Activated naive CD4-positive, alpha-beta T cell treated with anti-CD3 and anti-CD28 coated beads, Interleukin-2, amount 50 U/mL, for 72 hours (primary cell): ENCODE measurements around the gene ANK3. TPM values are rescaled to one million over a fixed set of nuclear protein-coding genes. Genes with fewer than 3 reads are reported as not detected.

ENCODE experiments used
- ATAC-seq, 2 donors: fragments of 150-1000 bp; cut with Tn5 transposase; 2 replicates each; pipeline ENCODE4 v1.10.0; 2021; ENCODE audit warnings: mild to moderate bottlenecking in 2 of 2, moderate library complexity in 2 of 2
- DNase-seq, 2 donors: peaks; one replicate each; pipeline ENCODE4 v3.0.0; 2021 to 2022; ENCODE audit warnings: low spot score in 2 of 2
- H3K27ac Mint-ChIP-seq, 2 donors: one replicate each; pipeline ENCODE4 v1.8.0; 2022; ENCODE audit warnings: mild to moderate bottlenecking in 2 of 2, mixed read lengths in 2 of 2
- H3K36me3 Mint-ChIP-seq, 2 donors: one replicate each; pipeline ENCODE4 v1.8.0; 2022; ENCODE audit warnings: mixed read lengths in 2 of 2
- H3K9me3 Mint-ChIP-seq, 2 donors: one replicate each; pipeline ENCODE4 v1.8.0; 2022; ENCODE audit warnings: mixed read lengths in 2 of 2
- total RNA-seq, 2 donors: library from RNA; stranded (reverse); gene quantifications; one replicate each; pipeline ENCODE4 v1.2.3, GENCODE V29; 2022

ANK3 gene
- total RNA-seq, 2 donors from 2014 or later = 50.5 to 53.7 TPM

DNA sequence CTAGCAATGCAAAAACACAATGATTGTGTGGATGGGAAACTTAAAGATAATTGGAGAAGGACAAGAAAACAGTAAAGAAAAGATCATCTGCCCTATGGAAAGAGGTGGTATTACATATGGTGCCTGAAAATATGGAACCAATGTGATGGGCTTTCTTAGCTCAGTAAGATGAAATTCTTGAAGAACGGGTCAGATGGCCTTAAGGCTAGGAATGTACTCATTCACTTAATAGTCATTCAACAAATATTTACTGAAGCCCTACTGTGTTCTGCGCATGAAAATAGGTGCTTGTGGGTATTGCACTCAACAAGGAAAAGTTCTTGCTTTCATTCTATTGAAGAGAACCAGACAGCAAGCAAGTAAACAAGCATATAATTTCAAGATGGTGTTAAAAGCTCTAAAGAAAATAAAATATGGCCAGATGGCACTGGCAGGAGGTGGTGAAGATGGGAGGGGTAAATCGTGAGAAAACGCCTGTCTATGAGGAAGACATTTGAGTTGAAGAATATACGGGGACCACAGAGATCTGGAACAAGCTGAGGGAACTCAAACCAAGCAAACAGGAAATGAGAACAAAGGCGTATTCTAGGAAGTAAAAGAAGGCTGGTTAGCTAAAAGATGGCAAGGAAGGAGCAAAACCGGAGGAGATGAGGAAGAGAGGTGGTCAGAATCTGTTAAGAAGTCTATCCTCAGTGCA, 179.7 kb downstream of the ANK3 start:
- DNase-seq (no peak), ATAC-seq (no peak)
- peaks cover 28 to 32% of the 10 kb centered on the region in 2 donors for H3K36me3 Mint-ChIP-seq
- peak overlapping the region; percentile 12 to 72 for H3K27ac Mint-ChIP-seq
- peaks cover 6 to 11% of the 10 kb centered on the region in 2 donors for H3K9me3 Mint-ChIP-seq

DNA sequence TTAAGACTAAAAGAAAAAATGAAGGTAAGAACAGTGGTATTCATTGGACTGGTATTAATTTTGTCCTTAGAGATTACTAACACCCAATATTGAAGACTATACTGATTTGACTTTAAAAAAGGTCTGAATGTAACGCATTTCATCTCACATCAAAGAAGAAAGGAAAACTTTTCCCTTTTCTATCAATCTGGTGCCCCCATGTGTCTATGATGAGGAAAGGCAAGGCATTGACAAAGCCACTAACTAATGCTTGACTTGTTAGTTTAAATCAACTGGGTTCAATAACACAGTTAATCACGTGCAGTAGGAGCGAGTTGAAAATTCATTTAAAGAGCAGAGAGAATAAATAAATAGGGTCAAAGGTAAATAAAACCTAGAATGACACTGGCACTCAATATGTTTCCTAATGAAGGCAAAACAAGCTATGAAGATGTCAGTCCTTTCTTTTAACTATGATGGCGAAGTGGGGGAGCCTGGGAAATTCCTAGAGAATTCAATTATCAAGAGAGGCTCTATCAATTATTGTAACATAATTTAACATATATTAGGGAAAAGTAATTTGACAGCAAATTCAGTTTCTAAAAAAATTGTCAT, 180.9 kb downstream of the ANK3 start:
- Mint-ChIP-seq H3K9me3 (peaks cover 6 to 8% of the 10 kb centered on the region in 2 donors), H3K27ac (no peak overlapping the region), H3K36me3 (peaks cover 23 to 32% of the 10 kb centered on the region in 2 donors)
- DNase-seq (no peak), ATAC-seq (no peak)

DNA sequence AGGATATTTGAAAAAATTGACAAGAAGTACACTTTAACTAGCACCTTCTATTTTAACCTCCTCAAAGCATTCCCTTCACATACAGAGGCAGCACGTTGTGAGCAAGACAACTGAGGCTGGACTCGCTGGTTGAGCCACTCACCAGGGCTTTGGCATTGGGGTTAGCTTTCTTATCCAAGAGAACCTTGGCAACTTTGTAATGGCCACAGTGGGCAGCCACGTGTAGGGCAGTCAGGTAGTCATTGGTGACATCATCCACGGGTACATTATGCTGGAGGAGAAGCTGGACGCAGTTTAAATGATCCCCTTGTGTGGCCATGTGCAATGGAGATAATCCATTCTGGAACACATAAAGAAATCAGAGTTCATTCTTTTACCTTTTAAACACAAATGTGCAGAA, 181.8 kb downstream of the ANK3 start:
- DNase-seq (no peak), ATAC-seq (no peak)
- Mint-ChIP-seq H3K27ac (no peak overlapping the region), H3K9me3 (peaks cover 6 to 8% of the 10 kb centered on the region in 2 donors), H3K36me3 (peaks cover 20 to 27% of the 10 kb centered on the region in 2 donors)

DNA sequence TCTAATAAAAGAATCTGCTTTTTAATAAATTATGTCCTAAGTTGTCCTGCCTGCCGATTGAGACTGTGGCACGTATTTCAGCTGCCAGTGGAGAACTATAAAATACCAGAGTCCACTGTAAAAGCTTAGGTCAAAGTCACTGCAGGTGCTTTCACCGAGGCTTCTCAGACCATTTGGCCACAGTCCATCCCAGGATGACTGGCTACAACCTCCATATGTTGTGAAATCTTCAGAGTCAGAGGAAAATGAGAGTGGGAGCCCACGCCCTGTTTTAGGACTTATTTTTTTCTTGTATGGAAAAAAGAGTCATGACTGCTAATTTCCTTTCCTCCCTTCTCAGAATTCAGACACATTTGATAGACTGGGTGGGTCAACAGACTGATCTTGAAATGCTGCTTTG, 182.9 kb downstream of the ANK3 start:
- no peaks in the 10 kb centered on the region for H3K9me3 Mint-ChIP-seq
- peak overlapping the region in 1 of 2 donors; percentile 57 for H3K27ac Mint-ChIP-seq
- DNase-seq (no peak), ATAC-seq (no peak)
- peaks cover 8 to 16% of the 10 kb centered on the region in 2 donors for H3K36me3 Mint-ChIP-seq

DNA sequence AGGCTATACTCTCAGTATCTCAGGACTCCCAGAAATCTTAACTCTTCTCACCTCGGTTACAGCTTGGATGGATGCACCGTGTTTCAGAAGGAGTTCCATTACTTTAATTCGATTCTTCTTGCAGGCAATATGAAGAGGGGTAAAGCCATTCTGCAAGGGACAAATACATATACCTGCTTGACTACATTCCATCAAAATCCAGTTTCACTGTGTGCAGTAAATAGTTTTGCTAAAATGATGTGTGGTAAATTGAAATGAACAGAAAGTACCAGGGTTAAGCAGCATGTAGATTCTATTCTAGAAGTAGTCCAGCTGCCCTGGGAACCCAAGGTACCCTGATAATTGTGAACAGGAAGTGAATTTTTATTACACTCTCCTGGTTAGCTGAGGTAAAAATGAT, 183.9 kb downstream of the ANK3 start:
- ATAC-seq = no peak
- Mint-ChIP-seq H3K27ac (no peak overlapping the region), H3K9me3 (no peaks in the 10 kb centered on the region), H3K36me3 (peaks cover under 1 to 6% of the 10 kb centered on the region in 2 donors)
- DNase-seq = no peak

DNA sequence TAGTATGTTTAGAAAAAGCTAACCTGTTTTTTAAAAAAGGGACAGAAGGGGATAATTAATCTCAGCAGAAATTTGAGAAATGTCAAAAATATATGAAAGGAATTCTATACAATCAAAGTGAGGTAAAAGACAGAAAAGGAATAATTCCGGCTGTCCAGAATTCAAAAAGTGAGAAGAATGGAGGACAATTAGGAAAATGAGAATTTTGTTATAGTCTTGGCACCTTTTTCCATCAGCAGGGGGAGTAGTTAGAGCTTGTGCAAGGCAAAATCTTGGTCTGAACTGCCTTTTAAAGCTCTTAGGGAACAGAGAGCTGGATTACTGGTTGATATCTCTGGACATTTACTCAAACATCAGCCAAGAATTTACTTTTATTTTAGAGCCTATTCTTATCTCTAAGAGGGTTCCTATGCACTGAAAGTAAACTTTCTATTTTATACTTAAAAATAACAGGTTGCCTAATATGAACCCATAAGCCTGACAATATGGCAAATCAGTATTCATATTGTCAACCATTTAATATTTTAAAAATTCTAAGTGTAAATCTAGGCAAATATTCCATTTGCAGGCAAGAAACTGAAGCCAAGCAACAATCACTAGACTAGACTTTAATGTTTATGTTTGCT, 185.6 kb downstream of the ANK3 start:
- Mint-ChIP-seq H3K27ac (no peak overlapping the region), H3K9me3 (no peaks in the 10 kb centered on the region), H3K36me3 (peaks cover 0 to 1% of the 10 kb centered on the region in 2 donors)
- DNase-seq = no peak
- ATAC-seq = no peak

DNA sequence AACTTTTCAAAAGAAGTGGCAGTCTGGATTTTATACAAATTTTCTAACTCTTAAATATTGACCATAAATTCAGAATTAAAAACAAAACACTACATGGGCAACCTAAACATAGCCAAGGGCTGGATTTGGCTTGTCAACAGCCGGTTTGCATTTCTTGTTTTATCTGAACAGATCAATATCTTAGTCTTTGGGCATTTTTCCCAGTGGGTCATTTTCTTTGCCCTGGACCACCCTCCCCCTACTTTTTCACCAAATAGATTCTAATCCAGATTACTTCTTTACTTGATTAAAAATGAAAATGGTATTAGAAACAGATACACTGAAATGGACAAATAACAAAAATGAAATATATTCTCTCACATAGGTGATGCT, 189.0 kb downstream of the ANK3 start:
- H3K36me3 Mint-ChIP-seq = peaks cover 0 to 15% of the 10 kb centered on the region in 2 donors
- H3K9me3 Mint-ChIP-seq = no peaks in the 10 kb centered on the region

DNA sequence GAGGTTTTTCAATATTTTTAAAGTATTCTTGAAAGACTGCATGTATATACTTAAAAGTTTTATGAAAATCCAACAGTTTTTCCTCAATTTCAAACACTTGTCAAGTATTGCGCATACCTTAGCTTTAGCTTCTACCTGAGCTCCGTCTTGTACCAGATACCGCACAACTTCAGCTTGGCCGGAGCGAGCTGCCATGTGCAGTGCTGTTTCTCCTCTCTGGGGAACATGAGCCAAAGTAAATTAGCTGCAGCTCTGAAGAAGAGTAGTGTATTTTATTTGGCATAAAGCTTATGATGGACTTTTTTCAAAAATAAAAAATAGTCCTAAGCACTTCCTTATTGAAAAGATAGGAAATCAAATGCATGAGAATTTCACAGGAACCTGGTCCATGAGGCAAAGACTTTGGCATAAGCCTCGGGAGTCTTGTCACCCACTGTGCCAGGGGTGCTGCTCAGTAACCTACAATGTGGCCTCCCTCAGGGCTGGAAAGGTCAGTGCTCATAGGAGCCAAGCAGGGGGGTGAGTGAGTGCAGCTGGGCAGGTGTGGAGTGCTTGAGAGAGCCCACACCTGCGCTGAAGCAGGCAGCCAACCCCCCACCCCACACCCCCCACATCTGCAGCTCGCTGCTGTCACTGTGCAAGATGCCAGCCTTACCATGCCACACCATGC, 189.5 kb downstream of the ANK3 start:
- DNase-seq (no peak), ATAC-seq (no peak)

More for the DNA sequence above, 189.0 kb downstream of the ANK3 start:
- H3K27ac Mint-ChIP-seq = no peak overlapping the region
- ATAC-seq (no peak), DNase-seq (no peak)

DNA sequence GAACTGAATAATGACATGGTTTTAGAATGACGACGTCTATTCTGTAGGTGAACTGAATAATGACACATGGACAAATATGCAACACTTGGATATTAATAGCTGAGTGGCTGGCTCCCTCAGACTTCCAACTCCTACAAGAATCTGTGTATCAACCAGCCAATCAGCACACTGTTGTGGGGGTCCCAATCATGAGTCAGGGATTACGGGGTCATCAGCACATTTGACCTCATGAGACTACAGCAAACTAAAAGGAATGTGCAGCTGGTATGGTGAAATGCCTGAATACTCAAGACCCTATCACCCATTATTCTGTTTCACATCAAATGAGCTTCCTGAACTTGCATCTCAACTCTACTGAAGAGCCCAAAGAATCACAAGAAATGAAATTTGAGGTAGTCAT, 192.5 kb downstream of the ANK3 start:
- Mint-ChIP-seq H3K36me3 (peaks cover 17 to 23% of the 10 kb centered on the region in 2 donors), H3K27ac (no peak overlapping the region), H3K9me3 (no peaks in the 10 kb centered on the region)
- DNase-seq (no peak), ATAC-seq (no peak)

More for the DNA sequence above, 189.5 kb downstream of the ANK3 start:
- Mint-ChIP-seq H3K27ac (no peak overlapping the region), H3K9me3 (no peaks in the 10 kb centered on the region), H3K36me3 (peaks cover 0 to 15% of the 10 kb centered on the region in 2 donors)

DNA sequence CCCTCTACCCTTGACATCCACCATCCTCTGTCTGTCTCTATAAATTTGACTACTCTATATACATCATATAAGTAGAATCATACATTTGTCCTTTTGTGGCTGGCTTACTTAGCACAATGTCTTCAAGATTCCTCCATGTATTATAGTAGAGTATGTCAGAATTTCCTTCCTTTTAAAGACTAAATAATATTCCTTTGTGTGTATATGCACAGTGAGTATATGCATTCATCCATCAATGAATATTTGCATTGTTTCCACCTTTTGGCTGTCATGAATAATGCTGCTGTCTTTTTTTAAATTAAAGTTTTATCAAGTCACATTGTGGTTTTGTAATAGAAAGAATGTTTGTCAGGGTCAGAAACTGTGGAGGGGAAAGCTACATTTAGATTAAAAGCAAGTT, 195.3 kb downstream of the ANK3 start:
- Mint-ChIP-seq H3K36me3 (peaks cover 23 to 24% of the 10 kb centered on the region in 2 donors), H3K9me3 (no peaks in the 10 kb centered on the region), H3K27ac (peak overlapping the region in 1 of 2 donors; percentile 46)
- no peak for ATAC-seq
- no peak for DNase-seq

DNA sequence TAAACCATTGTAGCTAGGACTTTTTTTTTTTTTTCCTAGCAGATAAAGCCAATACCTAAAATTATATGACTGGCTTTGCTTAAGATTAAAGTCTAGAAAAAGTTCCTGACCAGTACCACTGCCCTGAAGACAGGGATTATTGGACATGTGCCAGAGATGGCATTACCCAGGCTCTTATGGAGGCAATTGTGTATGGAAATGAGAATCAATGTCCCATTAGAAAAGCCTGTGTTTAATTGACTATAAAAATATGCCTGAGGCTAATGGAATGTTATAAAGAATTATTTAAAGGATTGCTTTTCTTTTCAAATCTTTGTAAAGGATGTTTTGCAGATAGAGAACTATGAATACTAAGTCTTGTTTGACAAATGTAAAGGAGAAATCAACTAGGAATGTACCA, 196.7 kb downstream of the ANK3 start:
- Mint-ChIP-seq H3K36me3 (peaks cover 18 to 24% of the 10 kb centered on the region in 2 donors), H3K27ac (no peak overlapping the region), H3K9me3 (no peaks in the 10 kb centered on the region)
- ATAC-seq = no peak
- no peak for DNase-seq

DNA sequence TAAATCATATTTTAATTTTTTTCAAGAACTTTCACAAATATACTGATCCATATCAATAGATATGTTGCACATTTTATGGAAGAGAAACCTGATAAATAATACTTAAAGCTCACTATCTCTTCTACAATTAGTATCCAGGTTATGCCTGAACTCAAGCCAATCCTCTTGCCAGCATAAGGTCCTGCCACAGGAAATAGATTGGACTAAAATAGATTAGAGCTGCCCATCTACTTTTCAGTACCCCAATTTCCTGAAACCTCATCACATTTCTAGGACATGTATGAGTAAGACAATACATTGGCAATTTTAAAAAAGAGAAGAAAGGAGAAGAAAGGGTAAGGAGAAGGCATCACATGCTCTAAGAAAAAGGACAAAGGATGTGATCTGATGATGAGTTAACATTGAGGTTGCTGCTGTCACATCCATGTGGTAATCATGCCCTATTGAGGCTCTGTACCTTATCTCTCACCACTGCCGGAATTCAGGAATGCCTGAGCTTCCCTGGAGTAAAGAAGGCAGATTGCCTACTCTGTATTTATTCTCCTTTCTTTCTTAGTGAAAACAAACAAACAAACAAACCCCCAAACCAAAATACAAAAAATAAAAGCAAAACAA, 199.7 kb downstream of the ANK3 start:
- H3K36me3 Mint-ChIP-seq = peaks cover 8 to 24% of the 10 kb centered on the region in 2 donors

DNA sequence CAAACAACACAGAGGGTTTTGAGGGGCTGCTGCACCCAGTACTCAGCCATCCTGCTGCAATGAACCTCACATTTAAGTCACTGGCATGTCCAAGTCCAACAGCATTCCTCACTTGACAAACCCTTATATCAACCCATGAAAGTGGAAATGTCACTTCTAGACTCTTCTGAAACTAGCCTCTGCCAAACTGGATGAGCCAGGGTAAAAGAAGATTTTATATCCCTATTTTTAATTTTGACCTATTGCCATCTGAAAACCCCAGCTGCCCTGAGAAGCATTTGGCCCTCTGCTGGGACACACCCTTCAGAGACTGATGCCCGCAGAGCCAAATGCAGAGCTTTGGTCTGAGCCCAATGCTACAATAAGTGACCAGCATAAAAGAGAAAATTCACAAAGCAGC, 201.1 kb downstream of the ANK3 start:
- H3K9me3 Mint-ChIP-seq = no peaks in the 10 kb centered on the region
- DNase-seq (no peak), ATAC-seq (no peak)
- no peak overlapping the region for H3K27ac Mint-ChIP-seq
- H3K36me3 Mint-ChIP-seq = peaks cover 0 to 15% of the 10 kb centered on the region in 2 donors

More for the DNA sequence above, 199.7 kb downstream of the ANK3 start:
- Mint-ChIP-seq H3K27ac (peak overlapping the region in 1 of 2 donors; percentile 57), H3K9me3 (no peaks in the 10 kb centered on the region)
- DNase-seq (no peak), ATAC-seq (no peak)

DNA sequence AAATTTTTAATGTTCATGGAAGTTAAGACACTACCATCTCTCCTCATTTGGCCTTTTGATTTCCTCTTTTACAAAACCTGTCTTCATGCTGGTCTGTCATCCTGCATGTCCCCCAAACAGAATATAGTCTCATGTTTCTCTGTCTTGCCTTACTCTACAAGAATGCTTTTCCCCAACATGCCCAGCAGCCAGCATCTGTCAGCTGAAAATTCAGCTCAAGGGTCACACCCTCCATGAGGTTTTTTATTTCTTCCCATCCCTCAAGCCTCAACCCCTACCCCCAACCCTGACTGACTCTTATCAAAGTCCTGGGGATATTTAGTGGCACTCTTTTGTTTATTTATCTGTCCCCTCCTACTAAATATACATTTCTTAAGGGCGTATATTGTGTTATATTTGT, 202.0 kb downstream of the ANK3 start:
- peak overlapping the region in 1 of 2 donors; percentile 11 for H3K27ac Mint-ChIP-seq
- ATAC-seq (no peak), DNase-seq (no peak)
- no peaks in the 10 kb centered on the region for H3K9me3 Mint-ChIP-seq
- peaks cover 0 to 10% of the 10 kb centered on the region in 2 donors for H3K36me3 Mint-ChIP-seq

DNA sequence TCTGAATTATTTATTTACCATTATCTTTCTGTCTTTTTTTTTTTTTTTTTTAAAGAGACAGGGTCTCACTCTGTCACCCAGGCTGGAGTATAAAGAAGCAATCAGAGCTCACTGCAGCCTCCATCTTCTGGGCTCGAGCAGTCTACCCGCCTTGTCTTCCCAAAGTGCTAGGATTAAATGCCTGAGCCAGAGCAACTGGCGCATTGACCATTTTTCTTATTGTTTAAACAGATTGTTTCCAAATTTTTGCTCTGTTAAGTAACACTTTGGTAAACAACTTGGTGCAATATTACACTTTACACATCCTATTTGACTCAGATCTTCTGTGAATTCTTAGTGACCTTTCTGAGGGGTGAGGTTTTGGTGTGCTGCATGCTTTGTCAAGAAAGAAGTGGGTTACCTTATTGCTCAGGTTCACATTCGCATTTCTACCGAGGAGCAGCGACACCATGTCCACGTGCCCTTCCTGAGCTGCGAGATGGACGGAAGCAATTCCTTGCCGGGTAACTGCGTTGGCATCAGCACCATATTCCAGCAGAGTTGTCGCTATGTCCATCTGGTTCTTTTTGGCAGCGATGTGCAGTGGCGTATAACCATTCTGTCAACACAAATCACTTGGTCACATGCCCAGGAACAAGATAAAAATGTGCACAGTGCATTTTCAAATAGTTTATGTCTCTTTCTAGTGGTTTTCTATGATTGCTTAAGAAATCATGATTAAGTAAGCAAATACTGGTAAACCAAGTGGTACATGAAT, 203.2 kb downstream of the ANK3 start:
- no peak for ATAC-seq
- no peak for DNase-seq
- Mint-ChIP-seq H3K9me3 (no peaks in the 10 kb centered on the region), H3K36me3 (peaks cover 0 to 7% of the 10 kb centered on the region in 2 donors), H3K27ac (no peak overlapping the region)

DNA sequence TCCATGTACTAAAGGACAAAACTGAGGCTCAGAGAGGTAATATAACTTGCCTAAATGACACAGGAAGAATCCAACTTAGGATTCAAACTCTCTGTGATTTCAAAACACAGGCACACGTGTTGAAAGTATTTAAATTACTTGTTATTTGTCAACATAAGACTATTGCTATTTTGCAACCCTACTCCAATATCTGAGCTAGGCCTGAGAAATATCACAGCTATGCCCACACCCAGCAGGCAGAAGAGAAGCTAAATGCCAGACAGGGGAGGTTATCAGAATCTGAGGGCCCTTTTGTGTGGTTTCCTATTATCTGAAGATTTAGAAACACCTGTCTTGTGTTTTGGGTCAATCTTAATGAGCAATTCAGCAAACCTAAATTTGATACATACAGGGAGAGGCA, 204.3 kb downstream of the ANK3 start:
- Mint-ChIP-seq H3K36me3 (no peaks in the 10 kb centered on the region), H3K9me3 (no peaks in the 10 kb centered on the region), H3K27ac (no peak overlapping the region)
- ATAC-seq (no peak), DNase-seq (no peak)
